GM19328 (cell line): ENCODE data around the gene CST9.

Source experiments
- ATAC-seq: cut with Tn5 transposase; IDR thresholded peaks from one replicate; pipeline ENCODE4 v1.9.1; 2021; ENCODE audit warnings: mild to moderate bottlenecking, moderate library complexity; ENCODE audit not compliant: unreplicated experiment

CST9 gene

DNA sequence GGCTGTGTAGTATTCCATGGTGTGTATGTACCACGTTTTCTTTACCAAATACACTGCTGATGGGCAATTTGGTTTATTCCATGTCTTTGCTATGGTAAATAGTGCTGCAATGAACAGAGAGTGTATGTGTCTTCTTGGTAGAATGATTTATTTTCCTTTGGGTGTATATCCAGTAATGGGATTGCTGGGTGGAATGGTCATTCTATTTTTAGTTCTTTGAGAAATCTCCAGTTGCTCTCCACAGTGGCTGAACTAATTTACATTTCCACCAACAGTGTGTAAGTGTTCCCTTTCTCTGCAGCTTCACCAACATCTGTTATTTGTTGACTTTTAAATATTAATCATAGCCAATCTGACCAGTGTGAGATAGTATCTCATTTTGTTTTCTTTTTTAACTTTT is 51.3 kb downstream of the CST9 start:
- ATAC-seq = no peak
